Measurements from ENCODE around the gene RAMP1. TPM values are rescaled to one million over a fixed set of nuclear protein-coding genes. Genes with fewer than 3 reads are reported as not detected.

Gene RAMP1
- total RNA-seq, 1 donor from 2014 or later = 105 TPM

DNA sequence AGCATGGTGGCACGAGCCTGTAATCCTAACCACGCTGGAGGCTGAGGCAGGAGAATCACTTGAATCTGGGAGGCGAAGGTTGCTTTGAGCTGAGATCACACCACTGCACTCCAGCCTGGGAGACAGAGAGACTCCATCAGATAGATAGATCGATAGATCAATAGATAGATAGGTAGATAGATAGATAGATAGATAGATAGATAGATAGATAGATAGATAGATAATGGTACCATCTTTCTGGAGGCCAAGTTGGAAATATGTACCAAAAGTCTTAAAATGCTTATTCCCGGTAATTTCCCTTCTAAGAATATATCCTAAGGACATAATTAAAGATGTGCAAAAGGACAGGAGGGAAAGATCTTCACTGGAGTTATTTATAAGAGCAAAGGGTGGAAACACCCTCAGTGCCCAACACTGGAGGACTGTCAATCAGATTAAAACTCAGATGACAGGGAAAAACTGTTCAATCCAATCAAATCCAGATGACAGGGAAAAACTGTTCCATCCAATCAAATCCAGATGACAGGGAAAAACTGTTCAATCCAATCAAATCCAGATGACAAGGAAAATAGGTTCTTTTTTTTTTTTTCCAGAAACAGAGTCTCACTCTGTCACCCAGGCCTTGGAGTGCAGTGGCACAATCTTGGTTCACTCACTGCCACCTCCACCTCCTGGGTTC lies 58.4 kb downstream of the RAMP1 start:
- Mint-ChIP-seq H3K27me3 (peaks cover 6% of the 10 kb centered on the region), H3K4me1 (ENCODE audit: low read depth) (no peaks in the 10 kb centered on the region), H3K27ac (peak overlapping the region; percentile 71)

DNA sequence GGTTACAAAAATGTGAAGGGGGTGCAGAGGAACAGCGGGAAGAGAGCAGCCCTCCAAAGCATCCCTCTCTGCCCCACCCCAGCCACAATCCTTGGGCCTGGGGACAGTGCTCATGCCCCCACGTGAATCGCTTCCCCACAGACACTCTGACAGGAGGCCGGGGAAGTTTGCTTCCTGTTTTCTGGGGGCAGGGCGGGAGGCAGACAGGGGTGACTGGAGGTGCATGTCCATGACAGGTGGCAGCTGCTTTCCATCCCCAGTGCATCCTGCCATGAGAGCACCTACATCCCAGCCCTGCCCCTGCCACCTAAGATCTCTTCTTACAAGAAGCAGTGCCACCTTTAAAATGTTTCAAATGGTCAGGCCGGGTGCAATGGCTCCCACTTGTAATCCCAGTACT lies 60.2 kb downstream of the RAMP1 start:
- H3K4me1 Mint-ChIP-seq (ENCODE audit: low read depth) = no peaks in the 10 kb centered on the region

More for the DNA sequence above, 58.4 kb downstream of the RAMP1 start:
- no peaks in the 10 kb centered on the region for H3K9me3 Mint-ChIP-seq (ENCODE audit: low read depth)
- peaks cover 5% of the 10 kb centered on the region for H3K36me3 Mint-ChIP-seq (ENCODE audit: insufficient read depth)
- H3K4me3 Mint-ChIP-seq (ENCODE audit: low read depth) = no peak overlapping the region
- TF ChIP-seq, protein P1, sequence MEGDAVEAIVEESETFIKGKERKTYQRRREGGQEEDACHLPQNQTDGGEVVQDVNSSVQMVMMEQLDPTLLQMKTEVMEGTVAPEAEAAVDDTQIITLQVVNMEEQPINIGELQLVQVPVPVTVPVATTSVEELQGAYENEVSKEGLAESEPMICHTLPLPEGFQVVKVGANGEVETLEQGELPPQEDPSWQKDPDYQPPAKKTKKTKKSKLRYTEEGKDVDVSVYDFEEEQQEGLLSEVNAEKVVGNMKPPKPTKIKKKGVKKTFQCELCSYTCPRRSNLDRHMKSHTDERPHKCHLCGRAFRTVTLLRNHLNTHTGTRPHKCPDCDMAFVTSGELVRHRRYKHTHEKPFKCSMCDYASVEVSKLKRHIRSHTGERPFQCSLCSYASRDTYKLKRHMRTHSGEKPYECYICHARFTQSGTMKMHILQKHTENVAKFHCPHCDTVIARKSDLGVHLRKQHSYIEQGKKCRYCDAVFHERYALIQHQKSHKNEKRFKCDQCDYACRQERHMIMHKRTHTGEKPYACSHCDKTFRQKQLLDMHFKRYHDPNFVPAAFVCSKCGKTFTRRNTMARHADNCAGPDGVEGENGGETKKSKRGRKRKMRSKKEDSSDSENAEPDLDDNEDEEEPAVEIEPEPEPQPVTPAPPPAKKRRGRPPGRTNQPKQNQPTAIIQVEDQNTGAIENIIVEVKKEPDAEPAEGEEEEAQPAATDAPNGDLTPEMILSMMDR (IDR thresholded peaks at IDR 0.05; ENCODE audit: unreplicated experiment) = no peak
- no peak for DNase-seq (ENCODE audit: low spot score, unreplicated experiment)

DNA sequence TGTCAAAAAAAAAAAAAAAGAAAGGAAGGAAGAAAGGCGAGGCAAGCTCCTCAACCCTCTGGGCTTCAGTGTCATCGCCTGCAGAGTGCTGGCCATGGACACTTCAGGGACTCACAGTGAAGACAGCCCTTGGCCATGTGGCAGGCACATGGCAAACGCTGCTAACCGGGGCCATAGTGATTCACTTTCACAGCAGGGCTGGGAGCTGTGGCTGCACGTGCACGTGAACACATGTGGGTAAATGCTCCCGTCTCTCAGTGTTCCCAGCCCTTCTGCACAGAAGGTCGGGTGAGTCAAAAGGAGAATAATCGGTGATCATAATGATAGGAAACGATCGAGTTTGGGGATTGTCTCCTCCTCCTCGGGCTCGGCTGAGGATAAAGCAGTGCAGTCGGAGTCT lies 61.2 kb downstream of the RAMP1 start:
- Mint-ChIP-seq H3K4me3 (ENCODE audit: low read depth) (no peak overlapping the region), H3K4me1 (ENCODE audit: low read depth) (no peaks in the 10 kb centered on the region), H3K36me3 (ENCODE audit: insufficient read depth) (peaks cover 4% of the 10 kb centered on the region), H3K27ac (no peak overlapping the region), H3K27me3 (peaks cover 9% of the 10 kb centered on the region), H3K9me3 (ENCODE audit: low read depth) (no peaks in the 10 kb centered on the region)
- TF ChIP-seq, protein P1 (IDR thresholded peaks at IDR 0.05; ENCODE audit: unreplicated experiment) = no peak
- DNase-seq (ENCODE audit: low spot score, unreplicated experiment) = no peak

More for the DNA sequence above, 60.2 kb downstream of the RAMP1 start:
- DNase-seq (ENCODE audit: low spot score, unreplicated experiment) = no peak
- TF ChIP-seq, protein P1 (IDR thresholded peaks at IDR 0.05; ENCODE audit: unreplicated experiment) = no peak
- peaks cover 9% of the 10 kb centered on the region for H3K27me3 Mint-ChIP-seq
- H3K4me3 Mint-ChIP-seq (ENCODE audit: low read depth) = no peak overlapping the region
- peaks cover 4% of the 10 kb centered on the region for H3K36me3 Mint-ChIP-seq (ENCODE audit: insufficient read depth)
- H3K27ac Mint-ChIP-seq = no peak overlapping the region
- H3K9me3 Mint-ChIP-seq (ENCODE audit: low read depth) = no peaks in the 10 kb centered on the region

DNA sequence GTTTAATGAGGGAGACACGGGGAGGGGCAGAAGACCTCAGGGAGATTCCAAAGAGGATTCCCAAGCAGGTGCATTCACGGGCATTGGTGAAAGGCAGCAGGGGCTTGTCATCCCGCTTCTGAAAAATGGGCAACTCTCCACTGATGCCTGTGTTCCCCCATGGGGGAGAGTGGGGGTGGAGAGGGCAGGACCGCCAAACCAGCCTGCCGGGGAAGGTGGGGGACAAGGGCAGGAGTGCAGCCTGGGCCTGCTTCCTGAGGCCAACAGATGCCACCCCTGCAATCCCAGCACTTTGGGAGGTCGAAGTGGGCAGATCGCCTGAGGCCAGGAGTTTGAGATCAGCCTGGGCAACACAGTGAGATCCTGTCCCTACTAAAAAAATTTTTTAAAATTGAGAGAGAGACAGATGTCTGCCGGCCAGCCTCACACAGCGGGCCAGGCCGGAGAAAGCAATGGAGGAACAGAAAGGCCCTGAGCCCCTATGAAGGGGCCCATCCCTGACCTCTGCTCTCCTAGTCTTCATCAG lies 62.6 kb downstream of the RAMP1 start:
- Mint-ChIP-seq H3K36me3 (ENCODE audit: insufficient read depth) (peaks cover 4% of the 10 kb centered on the region), H3K27ac (no peak overlapping the region), H3K4me3 (ENCODE audit: low read depth) (no peak overlapping the region), H3K4me1 (ENCODE audit: low read depth) (no peaks in the 10 kb centered on the region), H3K27me3 (peaks cover 9% of the 10 kb centered on the region), H3K9me3 (ENCODE audit: low read depth) (no peaks in the 10 kb centered on the region)
- TF ChIP-seq, protein P1 (IDR thresholded peaks at IDR 0.05; ENCODE audit: unreplicated experiment) = no peak
- no peak for DNase-seq (ENCODE audit: low spot score, unreplicated experiment)

DNA sequence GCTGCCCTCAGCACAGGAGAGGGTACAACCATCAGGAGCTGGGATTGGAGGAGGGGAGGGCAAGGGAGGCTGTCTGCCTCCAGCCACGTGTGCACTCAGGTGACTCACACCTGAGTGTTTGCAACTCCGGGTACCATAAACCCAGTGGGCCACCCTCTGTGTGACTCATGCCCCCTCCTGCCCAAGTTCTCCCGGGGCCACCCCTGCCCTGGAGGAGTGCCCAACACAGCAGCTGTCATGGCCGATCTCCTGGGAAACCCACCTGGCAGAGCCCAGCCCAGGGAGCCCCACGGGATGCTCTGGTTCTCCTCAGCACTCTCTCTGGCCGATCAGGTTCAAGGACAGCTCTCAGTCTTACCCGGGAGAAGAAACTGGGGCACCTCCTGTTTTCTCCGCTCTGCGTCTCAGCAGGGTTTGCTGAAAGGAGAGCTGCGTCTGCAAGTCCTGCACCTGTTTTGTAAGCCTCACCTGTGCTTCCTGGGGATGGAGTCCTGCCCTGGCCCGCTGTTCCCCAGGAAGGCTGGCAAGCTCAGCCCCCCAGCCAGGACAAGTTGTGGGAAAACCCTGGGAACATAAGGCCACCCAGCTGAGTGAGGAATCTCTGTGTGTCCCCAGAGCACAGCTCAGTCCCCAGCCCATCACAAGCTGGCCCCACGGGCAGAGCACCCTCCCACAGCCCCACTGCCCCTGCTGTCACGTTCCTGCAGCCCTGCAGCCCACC lies 63.4 kb downstream of the RAMP1 start:
- no peak for DNase-seq (ENCODE audit: low spot score, unreplicated experiment)
- no peak overlapping the region for H3K4me3 Mint-ChIP-seq (ENCODE audit: low read depth)
- H3K9me3 Mint-ChIP-seq (ENCODE audit: low read depth) = no peaks in the 10 kb centered on the region
- TF ChIP-seq, protein P1 (IDR thresholded peaks at IDR 0.05; ENCODE audit: unreplicated experiment) = no peak
- no peaks in the 10 kb centered on the region for H3K4me1 Mint-ChIP-seq (ENCODE audit: low read depth)
- peaks cover 4% of the 10 kb centered on the region for H3K36me3 Mint-ChIP-seq (ENCODE audit: insufficient read depth)
- no peak overlapping the region for H3K27ac Mint-ChIP-seq
- H3K27me3 Mint-ChIP-seq = peaks cover 12% of the 10 kb centered on the region
